Keratinocyte (primary cell): ENCODE measurements around the gene RNF13. TPM values are rescaled to one million over a fixed set of nuclear protein-coding genes. Genes with fewer than 3 reads are reported as not detected.

ENCODE experiments used
- DNase-seq: peaks from one replicate; pipeline ENCODE4 v3.0.0-alpha.2; 2011; ENCODE audit warnings: low read depth, missing footprints, low spot score
- FAIRE-seq: peaks from 2 replicates; lab custom pipeline; 2011; peaks lifted over from hg19 to GRCh38; lab: Jason Lieb, UNC
- H2AFZ ChIP-seq: 2 replicates; pipeline ENCODE4 v1.6.0; 2012; ENCODE audit warnings: low read length, control low read depth, inconsistent platforms; ENCODE audit not compliant: control insufficient read depth
- H3K27ac ChIP-seq: 2 replicates; pipeline ENCODE4 v1.5.1; 2011; ENCODE audit warnings: low read length; ENCODE audit not compliant: control insufficient read depth, insufficient read depth
- H3K27me3 ChIP-seq: 3 replicates; pipeline ENCODE4 v1.6.0; 2011; ENCODE audit warnings: low read length; ENCODE audit not compliant: control insufficient read depth, insufficient read depth; ENCODE audit errors: extremely low read depth
- H3K36me3 ChIP-seq, 2 experiments: 2 replicates in 1 of 2; 3 replicates in 1 of 2; pipeline ENCODE4 v1.5.1; 2011; ENCODE audit warnings: low read length in 2 of 2, mild to moderate bottlenecking in 1 of 2; ENCODE audit not compliant: control insufficient read depth in 2 of 2, insufficient read depth in 2 of 2; ENCODE audit errors: extremely low read depth in 1 of 2
- H3K4me1 ChIP-seq: 3 replicates; pipeline ENCODE4 v1.5.1; 2011; ENCODE audit warnings: low read length; ENCODE audit not compliant: control insufficient read depth, insufficient read depth; ENCODE audit errors: extremely low read depth
- H3K4me2 ChIP-seq: 3 replicates; pipeline ENCODE4 v1.6.0; 2011; ENCODE audit warnings: low read depth, low read length; ENCODE audit not compliant: control insufficient read depth, insufficient read depth; ENCODE audit errors: extremely low read depth
- H3K4me3 ChIP-seq, 3 experiments: fragments of 200-600 bp in 1 of 3; sonication (generic) in 1 of 3; 2 replicates in 2 of 3; 3 replicates in 1 of 3; pipeline ENCODE4 v1.5.1; 2011 to 2016; ENCODE audit warnings: low read length in 3 of 3, mild to moderate bottlenecking in 3 of 3, control low read depth in 2 of 3, inconsistent platforms in 1 of 3, low read depth in 1 of 3, mixed read lengths in 1 of 3, mixed run types in 1 of 3, moderate library complexity in 1 of 3; ENCODE audit not compliant: control insufficient read depth in 2 of 3, insufficient read depth in 2 of 3; ENCODE audit errors: extremely low read depth in 1 of 3
- H3K79me2 ChIP-seq: 2 replicates; pipeline ENCODE4 v1.6.0; 2012; ENCODE audit warnings: low read length; ENCODE audit not compliant: control insufficient read depth, insufficient read depth
- H3K9ac ChIP-seq: 3 replicates; pipeline ENCODE4 v1.6.0; 2011; ENCODE audit warnings: low read length; ENCODE audit not compliant: control insufficient read depth, insufficient read depth; ENCODE audit errors: extremely low read depth
- H3K9me1 ChIP-seq: 3 replicates; pipeline ENCODE4 v1.6.0; 2011; ENCODE audit warnings: low read length; ENCODE audit not compliant: control insufficient read depth, insufficient read depth; ENCODE audit errors: extremely low read depth
- H3K9me3 ChIP-seq: 2 replicates; pipeline ENCODE4 v1.5.1; 2012; ENCODE audit warnings: low read depth, low read length; ENCODE audit not compliant: control insufficient read depth
- H4K20me1 ChIP-seq: 3 replicates; pipeline ENCODE4 v1.6.0; 2011; ENCODE audit warnings: low read length; ENCODE audit not compliant: control insufficient read depth, insufficient read depth; ENCODE audit errors: extremely low read depth
- EZH2 ChIP-seq: IDR thresholded peaks from one replicate; pipeline ENCODE4 v1.6.1; 2012; ENCODE audit warnings: inconsistent platforms, mild to moderate bottlenecking, low read length, moderate library complexity
- dilution Hi-C: fragments of 300-500 bp; cut with MboI; formaldehyde crosslinking; loops from one replicate; pipeline ENCODE4 v1.7.0; 2020; ENCODE audit warnings: low sequenced_read_pairs; ENCODE audit not compliant: extremely low pct_ligation_motif_present
- polyA plus RNA-seq, 5 experiments: library from polyadenylated mRNA; depleted of rRNA in 3 of 5; stranded (reverse) in 3 of 5; stranded (forward) in 1 of 5; unstranded in 1 of 5; fragments of >200 nt; gene quantifications; 1 replicate in 1 of 5; 2 replicates in 3 of 5; 3 replicates in 1 of 5; pipeline versions ENCODE4 v1.2.1 to v1.2.3, GENCODE V29; 2011 to 2012; ENCODE audit warnings: missing spikeins in 2 of 5, low read depth in 1 of 5, low replicate concordance in 1 of 5
- TF ChIP-seq, protein P1 (sequence below), 3 experiments: IDR thresholded peaks in 1 of 3; conservative IDR thresholded peaks in 1 of 3; optimal IDR thresholded peaks in 1 of 3; 2 replicates in 2 of 3; 3 replicates in 1 of 3; pipeline versions ENCODE3 to v1.5.1; 2011; ENCODE audit warnings: low read length in 3 of 3, mild to moderate bottlenecking in 3 of 3, moderate library complexity in 2 of 3, control low read depth in 1 of 3, inconsistent platforms in 1 of 3; ENCODE audit not compliant: insufficient read depth in 2 of 3; ENCODE audit errors: extremely low read depth in 1 of 3

RNF13 gene
- polyA plus RNA-seq, 1 donor (not counting 4 experiments of a cell fraction or from before 2014, with no cell fraction given), result 57.4 TPM

DNA sequence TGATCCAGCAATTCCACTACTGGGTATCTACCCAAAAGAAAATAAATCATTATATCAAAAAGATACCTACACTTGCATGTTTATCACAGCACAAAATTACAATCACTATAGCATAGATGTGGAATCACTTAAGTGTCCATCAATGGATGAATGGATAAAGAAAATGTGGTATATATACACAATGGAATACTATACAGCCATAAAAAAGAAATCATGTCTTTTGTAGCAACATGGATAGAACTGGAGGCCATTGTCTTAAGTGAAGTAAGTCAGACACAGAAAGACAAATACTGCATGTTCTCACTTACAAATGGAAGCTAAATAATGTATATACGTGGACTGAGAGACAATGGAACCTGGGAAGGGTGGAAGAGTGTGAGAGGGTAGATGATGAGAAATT lies 185.9 kb downstream of the RNF13 start:
- Histone ChIP-seq H3K4me2 (no peak overlapping the region), H3K9me3 (no peaks in the 10 kb centered on the region), H3K79me2 (no peaks in the 10 kb centered on the region), H3K4me1 (no peaks in the 10 kb centered on the region), H3K9me1 (no peaks in the 10 kb centered on the region), H3K4me3 (no peak overlapping the region), H4K20me1 (no peaks in the 10 kb centered on the region), H3K27me3 (no peaks in the 10 kb centered on the region), H3K27ac (no peak overlapping the region), H3K36me3 (no peaks in the 10 kb centered on the region), H2AFZ (no peak overlapping the region), H3K9ac (no peak overlapping the region)
- FAIRE-seq, result no peak
- TF ChIP-seq, protein P1, sequence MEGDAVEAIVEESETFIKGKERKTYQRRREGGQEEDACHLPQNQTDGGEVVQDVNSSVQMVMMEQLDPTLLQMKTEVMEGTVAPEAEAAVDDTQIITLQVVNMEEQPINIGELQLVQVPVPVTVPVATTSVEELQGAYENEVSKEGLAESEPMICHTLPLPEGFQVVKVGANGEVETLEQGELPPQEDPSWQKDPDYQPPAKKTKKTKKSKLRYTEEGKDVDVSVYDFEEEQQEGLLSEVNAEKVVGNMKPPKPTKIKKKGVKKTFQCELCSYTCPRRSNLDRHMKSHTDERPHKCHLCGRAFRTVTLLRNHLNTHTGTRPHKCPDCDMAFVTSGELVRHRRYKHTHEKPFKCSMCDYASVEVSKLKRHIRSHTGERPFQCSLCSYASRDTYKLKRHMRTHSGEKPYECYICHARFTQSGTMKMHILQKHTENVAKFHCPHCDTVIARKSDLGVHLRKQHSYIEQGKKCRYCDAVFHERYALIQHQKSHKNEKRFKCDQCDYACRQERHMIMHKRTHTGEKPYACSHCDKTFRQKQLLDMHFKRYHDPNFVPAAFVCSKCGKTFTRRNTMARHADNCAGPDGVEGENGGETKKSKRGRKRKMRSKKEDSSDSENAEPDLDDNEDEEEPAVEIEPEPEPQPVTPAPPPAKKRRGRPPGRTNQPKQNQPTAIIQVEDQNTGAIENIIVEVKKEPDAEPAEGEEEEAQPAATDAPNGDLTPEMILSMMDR (optimal IDR thresholded peaks at IDR 0.05 in 1 of 3, IDR thresholded peaks at IDR 0.05 in 1 of 3, conservative IDR thresholded peaks at IDR 0.05 in 1 of 3; ENCODE audit: extremely low read depth in 1 of 3, insufficient read depth in 2 of 3, low read length in 3 of 3), result no peak
- TF ChIP-seq EZH2, result no peak
- DNase-seq, result no peak
- dilution Hi-C loops, result no loop called here

DNA sequence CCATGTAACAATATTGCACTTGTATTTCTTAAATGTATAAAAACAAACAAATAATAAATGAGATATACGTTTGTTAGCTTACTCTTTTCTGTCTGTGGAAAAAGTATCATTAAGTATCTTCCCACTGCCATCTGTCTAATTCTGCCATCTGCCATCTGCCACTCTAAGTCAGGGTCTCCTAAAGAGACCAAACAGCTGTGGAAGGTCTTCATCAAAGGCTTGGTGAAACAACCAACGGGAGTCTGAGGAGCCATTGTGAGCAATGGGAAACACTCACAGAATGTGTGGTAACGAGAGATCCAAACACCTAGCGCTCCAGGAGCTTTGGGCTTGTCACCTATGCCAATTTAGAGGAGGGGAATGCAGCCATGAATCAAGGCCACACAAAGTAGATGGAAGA lies 186.4 kb downstream of the RNF13 start:
- Histone ChIP-seq H3K79me2 (no peaks in the 10 kb centered on the region), H4K20me1 (no peaks in the 10 kb centered on the region), H3K4me3 (no peak overlapping the region), H3K9me3 (no peaks in the 10 kb centered on the region), H3K4me1 (no peaks in the 10 kb centered on the region), H3K9ac (no peak overlapping the region), H3K36me3 (no peaks in the 10 kb centered on the region), H3K4me2 (no peak overlapping the region), H2AFZ (no peak overlapping the region), H3K27me3 (no peaks in the 10 kb centered on the region), H3K27ac (no peak overlapping the region), H3K9me1 (no peaks in the 10 kb centered on the region)
- DNase-seq (no peak), FAIRE-seq (no peak)
- no peak for TF ChIP-seq EZH2
- TF ChIP-seq, protein P1 (optimal IDR thresholded peaks at IDR 0.05 in 1 of 3, IDR thresholded peaks at IDR 0.05 in 1 of 3, conservative IDR thresholded peaks at IDR 0.05 in 1 of 3; ENCODE audit: extremely low read depth in 1 of 3, insufficient read depth in 2 of 3, low read length in 3 of 3), result no peak
- dilution Hi-C loops, result no loop called here
